Keratinocyte (primary cell): ENCODE results near the gene LDLRAD4.

Experiments
- CTCF ChIP-seq, 3 experiments: IDR thresholded peaks in 1 of 3; conservative IDR thresholded peaks in 1 of 3; optimal IDR thresholded peaks in 1 of 3; 2 replicates in 2 of 3; 3 replicates in 1 of 3; pipeline versions ENCODE3 to v1.5.1; 2011; ENCODE audit warnings: low read length in 3 of 3, mild to moderate bottlenecking in 3 of 3, moderate library complexity in 2 of 3, control low read depth in 1 of 3, inconsistent platforms in 1 of 3; ENCODE audit not compliant: insufficient read depth in 2 of 3; ENCODE audit errors: extremely low read depth in 1 of 3
- EZH2 ChIP-seq: IDR thresholded peaks from one replicate; pipeline ENCODE4 v1.6.1; 2012; ENCODE audit warnings: inconsistent platforms, mild to moderate bottlenecking, low read length, moderate library complexity

- TF ChIP-seq CTCF (optimal IDR thresholded peaks at IDR 0.05 in 1 of 3, IDR thresholded peaks at IDR 0.05 in 1 of 3, conservative IDR thresholded peaks at IDR 0.05 in 1 of 3; ENCODE audit: extremely low read depth in 1 of 3, insufficient read depth in 2 of 3, low read length in 3 of 3) (no peak), EZH2 (no peak)
Measured at GRCh38 chr18:13176847-13177246, 41.7 kb upstream of the LDLRAD4 start.
